HCT116 (cell line): ENCODE data around the gene PRSS27. TPM values are rescaled to one million over a fixed set of nuclear protein-coding genes. Genes with fewer than 3 reads are reported as not detected.

ENCODE experiments used
- ATAC-seq: fragments of 200-7000 bp; cut with Tn5 transposase; 2 replicates; pipeline ENCODE4 v1.9.1; 2020; ENCODE audit warnings: mild to moderate bottlenecking, moderate library complexity
- BruUV-seq: library from RNA; stranded (reverse); fragments of 400-500 nt; replicated peaks from 2 replicates; lab custom pipeline; 2021; lab: Mats Ljungman, UMichigan
- CTCF ChIA-PET: fragments of 300-600 bp; sonication (Branson Sonifier 250); formaldehyde crosslinking; loops from one replicate; lab custom pipeline; 2021; ENCODE audit warnings: antibody characterized with exemption; lab: Charles Lee
- POLR2A ChIA-PET: fragments of 300-600, 350-600 bp; sonication (Branson Sonifier 250); formaldehyde crosslinking; loops from one replicate; lab custom pipeline; 2021; ENCODE audit warnings: antibody characterized with exemption; lab: Charles Lee
- RAD21 ChIA-PET, 2 experiments: fragments of 300-600 bp; sonication (Branson Sonifier 250); formaldehyde crosslinking; loops; one replicate each; lab custom pipeline; 2023; ENCODE audit warnings: low total read pairs in 2 of 2; ENCODE audit not compliant: uncharacterized antibody in 2 of 2, unreplicated experiment in 2 of 2, low non-redundant PET in 1 of 2; lab: Charles Lee
- DNase-seq: peaks from one replicate; pipeline ENCODE4 v3.0.0-alpha.2; 2010; ENCODE audit warnings: low read depth, low spot score
- H2AFZ ChIP-seq: fragments of 200-600 bp; shearing (Covaris generic), sonication (generic); 2 replicates; pipeline ENCODE4 v1.6.1; 2017; ENCODE audit warnings: low read depth, mixed run types, mixed read lengths, antibody characterized with exemption, low read length; ENCODE audit not compliant: poor library complexity, severe bottlenecking
- H3K27ac ChIP-seq: 2 replicates; pipeline ENCODE4 v1.5.1; 2012; ENCODE audit warnings: low read depth, low read length
- H3K27me3 ChIP-seq: fragments of 200-600 bp; sonication (generic); 2 replicates; pipeline ENCODE4 v1.6.1; 2016; ENCODE audit warnings: mixed run types, low read length, mixed read lengths; ENCODE audit not compliant: insufficient read depth
- H3K36me3 ChIP-seq, 2 experiments: fragments of 200-500 bp in 1 of 2; fragments of 200-600 bp in 1 of 2; sonication (Bioruptor generic) in 1 of 2; sonication (generic) in 1 of 2; 2 replicates each; pipeline versions ENCODE4 v1.5.1 to v1.6.1; 2014 to 2016; ENCODE audit warnings: low read length in 2 of 2, inconsistent platforms in 1 of 2, mixed read lengths in 1 of 2, mixed run types in 1 of 2; ENCODE audit not compliant: insufficient read depth in 2 of 2, control insufficient read depth in 1 of 2
- H3K4me1 ChIP-seq, 2 experiments: fragments of 200-600 bp in 1 of 2; sonication (generic) in 1 of 2; 2 replicates each; pipeline versions ENCODE4 v1.5.1 to v1.6.1; 2012 to 2017; ENCODE audit warnings: low read length in 2 of 2, inconsistent platforms in 1 of 2, mild to moderate bottlenecking in 1 of 2, mixed read lengths in 1 of 2, mixed run types in 1 of 2, moderate library complexity in 1 of 2; ENCODE audit not compliant: insufficient read depth in 2 of 2, control insufficient read depth in 1 of 2
- H3K4me2 ChIP-seq: fragments of 200-600 bp; sonication (generic); 2 replicates; pipeline ENCODE4 v1.6.1; 2017; ENCODE audit warnings: mixed run types, low read length, mixed read lengths
- H3K4me3 ChIP-seq, 2 experiments: fragments of 200-600 bp in 1 of 2; sonication (generic) in 1 of 2; replicated peaks in 1 of 2; 2 replicates each; pipeline ENCODE4 v1.5.1; 2011 to 2016; ENCODE audit warnings: low read length in 2 of 2, control low read depth in 1 of 2, low read depth in 1 of 2, mild to moderate bottlenecking in 1 of 2, mixed read lengths in 1 of 2, mixed run types in 1 of 2
- H3K79me2 ChIP-seq: fragments of 200-600 bp; sonication (generic); 2 replicates; pipeline ENCODE4 v1.6.1; 2017; ENCODE audit warnings: mild to moderate bottlenecking, mixed run types, low read length, moderate library complexity, mixed read lengths; ENCODE audit not compliant: insufficient read depth
- H3K9ac ChIP-seq: fragments of 200-600 bp; sonication (generic); 2 replicates; pipeline ENCODE4 v1.6.1; 2016; ENCODE audit warnings: low read length, mixed read lengths
- H3K9me2 ChIP-seq: fragments of 200-600 bp; sonication (generic), shearing (Covaris generic); 2 replicates; pipeline ENCODE4 v1.6.1; 2017; ENCODE audit warnings: mixed run types, mild to moderate bottlenecking, moderate library complexity; ENCODE audit not compliant: insufficient read depth
- H3K9me3 ChIP-seq, 2 experiments: fragments of 200-500 bp in 1 of 2; fragments of 200-600 bp in 1 of 2; sonication (Bioruptor generic) in 1 of 2; sonication (generic) in 1 of 2; 2 replicates each; pipeline ENCODE4 v1.6.1; 2014 to 2017; ENCODE audit warnings: low read length in 2 of 2, mixed read lengths in 2 of 2, inconsistent platforms in 1 of 2, low read depth in 1 of 2, mild to moderate bottlenecking in 1 of 2, mixed run types in 1 of 2, moderate library complexity in 1 of 2; ENCODE audit not compliant: control insufficient read depth in 1 of 2, insufficient read depth in 1 of 2
- H4K20me1 ChIP-seq: fragments of 200-600 bp; sonication (generic), shearing (Covaris generic); 2 replicates; pipeline ENCODE4 v1.6.1; 2017; ENCODE audit warnings: mixed run types, mild to moderate bottlenecking, moderate library complexity; ENCODE audit not compliant: insufficient read depth
- EGR1 ChIP-seq: IDR thresholded peaks from 2 replicates; pipeline ENCODE4 v1.6.1; 2012; ENCODE audit warnings: low read depth
- ELF1 ChIP-seq: IDR thresholded peaks from 2 replicates; pipeline ENCODE4 v1.6.1; 2012; ENCODE audit warnings: low read depth, borderline replicate concordance
- EZH2 ChIP-seq: fragments of 200-600 bp; sonication (generic); IDR thresholded peaks from 2 replicates; pipeline ENCODE4 v1.6.1; 2017; ENCODE audit warnings: antibody characterized with exemption, mixed run types
- EZH2phosphoT487 ChIP-seq: fragments of 200-600 bp; IDR thresholded peaks from 2 replicates; pipeline ENCODE4 v1.6.1; 2018; ENCODE audit warnings: antibody characterized with exemption, borderline replicate concordance
- SIN3A ChIP-seq: IDR thresholded peaks from 2 replicates; pipeline ENCODE4 v1.6.1; 2012; ENCODE audit warnings: low read depth
- SRF ChIP-seq: IDR thresholded peaks from 2 replicates; pipeline ENCODE4 v1.6.1; 2012; ENCODE audit warnings: low read depth
- TCF7L2 ChIP-seq: IDR thresholded peaks from 2 replicates; pipeline ENCODE4 v1.7.0; 2011; ENCODE audit warnings: borderline replicate concordance, inconsistent platforms; ENCODE audit not compliant: insufficient read depth, insufficient read length; ENCODE audit errors: extremely low read depth
- intact Hi-C: fragments of 100-400 bp; cut with micrococcal nuclease; formaldehyde crosslinking; loops from 2 replicates; pipeline ENCODE4 v1.10.0; 2022
- total RNA-seq: library from RNA; stranded (reverse); gene quantifications from one replicate; pipeline ENCODE4 v1.2.1, GENCODE V29; 2021; ENCODE audit not compliant: unreplicated experiment

Gene PRSS27
- total RNA-seq, 1 experiment from 2014 or later: 3.3 TPM

GRCh38 chr16:2707368-2708289 is 12.4 kb downstream of the PRSS27 start:
- intact Hi-C loops: no loop called here
- H3K79me2 ChIP-seq: no peaks in the 10 kb centered on the region; the same call in 1 of the 2 replicates
- BruUV-seq: no TSS peak
- TF ChIP-seq EGR1: no peak
- no peak for TF ChIP-seq SIN3A
- TF ChIP-seq TCF7L2: no peak
- TF ChIP-seq EZH2phosphoT487: no peak
- no peak for TF ChIP-seq SRF
- H3K27me3 ChIP-seq: no peaks in the 10 kb centered on the region
- POLR2A ChIA-PET: no interaction called here
- no peaks in the 10 kb centered on the region for H3K9me3 ChIP-seq
- no peak for DNase-seq
- H3K9ac ChIP-seq: no peak overlapping the region
- H2AFZ ChIP-seq: no peak overlapping the region
- H3K27ac ChIP-seq: no peak overlapping the region
- no peak overlapping the region for H3K4me3 ChIP-seq
- H3K4me1 ChIP-seq: no peaks in the 10 kb centered on the region
- H3K4me2 ChIP-seq: no peak overlapping the region
- peaks cover 3 to 4% of the 10 kb centered on the region in 2 experiments; a peak in 2 of 4 replicates for H3K36me3 ChIP-seq
- RAD21 ChIA-PET: no interaction called here
- CTCF ChIA-PET: no interaction called here
- no peak for ATAC-seq
- no peaks in the 10 kb centered on the region for H4K20me1 ChIP-seq
- H3K9me2 ChIP-seq: no peaks in the 10 kb centered on the region

GRCh38 chr16:2706611-2707311 is 13.3 kb downstream of the PRSS27 start:
- Histone ChIP-seq H3K36me3 (peaks cover 3 to 4% of the 10 kb centered on the region in 2 experiments; a peak in 2 of 4 replicates), H2AFZ (no peak overlapping the region), H3K9me2 (no peaks in the 10 kb centered on the region), H3K4me1 (no peaks in the 10 kb centered on the region), H3K9me3 (no peaks in the 10 kb centered on the region), H4K20me1 (no peaks in the 10 kb centered on the region), H3K27ac (no peak overlapping the region), H3K79me2 (no peaks in the 10 kb centered on the region; the same call in 1 of the 2 replicates), H3K4me3 (no peak overlapping the region), H3K9ac (no peak overlapping the region), H3K4me2 (no peak overlapping the region), H3K27me3 (no peaks in the 10 kb centered on the region)
- no TSS peak for BruUV-seq
- RAD21 ChIA-PET: no interaction called here
- ATAC-seq (no peak), DNase-seq (no peak)
- intact Hi-C loops: no loop called here
- POLR2A ChIA-PET: no interaction called here
- TF ChIP-seq EZH2 (no peak), ELF1 (no peak)
- CTCF ChIA-PET: no interaction called here
